Colonic mucosa (tissue), 4 donors: ENCODE measurements around the gene GRK2. TPM values are rescaled to one million over a fixed set of nuclear protein-coding genes. Genes with fewer than 3 reads are reported as not detected.

Source experiments
- DNase-seq: peaks from one replicate; pipeline ENCODE4 v3.0.0-alpha.2; 2020
- H3K27ac ChIP-seq: fragments of 200-600 bp; one replicate; pipeline ENCODE4 v1.8.0; 2021
- H3K27me3 ChIP-seq: fragments of 200-600 bp; one replicate; pipeline ENCODE4 v1.8.0; 2021
- H3K36me3 ChIP-seq: fragments of 200-600 bp; one replicate; pipeline ENCODE4 v1.8.0; 2021
- H3K4me1 ChIP-seq: fragments of 200-600 bp; one replicate; pipeline ENCODE4 v1.8.0; 2021; ENCODE audit warnings: mild to moderate bottlenecking
- H3K4me3 ChIP-seq: fragments of 200-600 bp; one replicate; pipeline ENCODE4 v1.8.0; 2021
- H3K9ac ChIP-seq, 2 donors: one replicate each; pipeline ENCODE4 v1.7.0; 2013; ENCODE audit warnings: control low read depth in 2 of 2, low read depth in 2 of 2, low read length in 2 of 2
- H3K9me3 ChIP-seq: fragments of 200-600 bp; one replicate; pipeline ENCODE4 v1.8.0; 2021
- intact Hi-C: fragments of 100-400 bp; cut with DNase I; formaldehyde crosslinking; loops from one replicate; pipeline ENCODE4 v1.14.1; 2022
- total RNA-seq, 2 donors: library from RNA; stranded (reverse); fragmentation: NEBNext Ultra II Directional in 1 of 2; extraction: Animal tissue kit (Norgen Biotek cat#: 25700) in 1 of 2; gene quantifications; one replicate each; pipeline ENCODE4 v1.2.1, GENCODE V29; 2021
- TF ChIP-seq, protein P1 (sequence below): fragments of 200-600 bp; IDR thresholded peaks from one replicate; pipeline ENCODE4 v1.8.0; 2022; ENCODE audit warnings: antibody characterized with exemption, mild to moderate bottlenecking
- donor health status: healthy.
- donor health status: DM: no; HTN: no; CAD: no.
- donor health status: DM: no; HTN: no; CAD: no.

The GRK2 gene
- total RNA-seq, 2 donors from 2014 or later = 108 to 137 TPM

DNA sequence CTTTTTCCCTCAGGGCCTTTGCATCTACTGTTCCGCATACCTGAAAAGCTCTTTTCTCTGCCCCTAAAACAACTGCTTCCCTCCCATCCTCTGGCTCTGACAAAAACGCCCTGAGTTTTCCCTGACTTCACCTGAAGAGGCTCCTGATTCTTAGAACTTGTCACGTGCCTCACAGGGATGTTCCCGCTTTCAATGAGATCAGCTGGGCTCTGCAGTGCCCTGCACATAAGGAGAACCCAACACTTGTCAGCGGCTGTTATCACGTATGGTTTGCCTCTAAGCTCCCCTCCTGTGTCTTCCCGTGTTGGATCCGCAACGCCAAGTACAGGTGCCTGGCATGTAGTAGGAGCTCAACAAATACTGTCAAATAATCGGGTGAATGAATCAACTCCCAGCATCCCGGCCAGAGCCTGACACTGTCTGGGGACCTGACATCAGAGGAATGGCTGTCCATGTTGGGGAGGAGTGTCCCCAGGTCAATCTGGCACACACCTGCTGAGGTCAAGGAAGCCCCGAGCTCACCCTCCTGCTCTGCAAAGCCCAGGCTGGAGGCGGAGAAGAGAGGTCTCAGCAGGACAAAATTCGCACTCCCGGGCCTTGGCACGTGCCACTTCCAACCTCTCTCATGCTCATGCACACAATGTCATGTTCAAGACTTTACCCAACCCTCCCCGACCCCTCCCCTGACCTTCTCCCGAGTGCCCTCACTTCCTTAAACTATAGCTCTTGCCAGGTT lies 4.2 kb upstream of the GRK2 start:
- Histone ChIP-seq H3K27me3 (no peaks in the 10 kb centered on the region), H3K4me3 (no peak overlapping the region), H3K9ac (peak overlapping the region; percentile 50 to 62), H3K9me3 (no peaks in the 10 kb centered on the region), H3K27ac (peak overlapping the region; percentile 15), H3K36me3 (no peaks in the 10 kb centered on the region), H3K4me1 (peaks cover 3% of the 10 kb centered on the region)
- TF ChIP-seq, protein P1, sequence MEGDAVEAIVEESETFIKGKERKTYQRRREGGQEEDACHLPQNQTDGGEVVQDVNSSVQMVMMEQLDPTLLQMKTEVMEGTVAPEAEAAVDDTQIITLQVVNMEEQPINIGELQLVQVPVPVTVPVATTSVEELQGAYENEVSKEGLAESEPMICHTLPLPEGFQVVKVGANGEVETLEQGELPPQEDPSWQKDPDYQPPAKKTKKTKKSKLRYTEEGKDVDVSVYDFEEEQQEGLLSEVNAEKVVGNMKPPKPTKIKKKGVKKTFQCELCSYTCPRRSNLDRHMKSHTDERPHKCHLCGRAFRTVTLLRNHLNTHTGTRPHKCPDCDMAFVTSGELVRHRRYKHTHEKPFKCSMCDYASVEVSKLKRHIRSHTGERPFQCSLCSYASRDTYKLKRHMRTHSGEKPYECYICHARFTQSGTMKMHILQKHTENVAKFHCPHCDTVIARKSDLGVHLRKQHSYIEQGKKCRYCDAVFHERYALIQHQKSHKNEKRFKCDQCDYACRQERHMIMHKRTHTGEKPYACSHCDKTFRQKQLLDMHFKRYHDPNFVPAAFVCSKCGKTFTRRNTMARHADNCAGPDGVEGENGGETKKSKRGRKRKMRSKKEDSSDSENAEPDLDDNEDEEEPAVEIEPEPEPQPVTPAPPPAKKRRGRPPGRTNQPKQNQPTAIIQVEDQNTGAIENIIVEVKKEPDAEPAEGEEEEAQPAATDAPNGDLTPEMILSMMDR = no peak
- peak; percentile 33 for DNase-seq
- intact Hi-C loops = loop anchor here (2.0 kb wide), 1 partner anchor 55 kb away; no protein-coding TSS in a partner anchor

DNA sequence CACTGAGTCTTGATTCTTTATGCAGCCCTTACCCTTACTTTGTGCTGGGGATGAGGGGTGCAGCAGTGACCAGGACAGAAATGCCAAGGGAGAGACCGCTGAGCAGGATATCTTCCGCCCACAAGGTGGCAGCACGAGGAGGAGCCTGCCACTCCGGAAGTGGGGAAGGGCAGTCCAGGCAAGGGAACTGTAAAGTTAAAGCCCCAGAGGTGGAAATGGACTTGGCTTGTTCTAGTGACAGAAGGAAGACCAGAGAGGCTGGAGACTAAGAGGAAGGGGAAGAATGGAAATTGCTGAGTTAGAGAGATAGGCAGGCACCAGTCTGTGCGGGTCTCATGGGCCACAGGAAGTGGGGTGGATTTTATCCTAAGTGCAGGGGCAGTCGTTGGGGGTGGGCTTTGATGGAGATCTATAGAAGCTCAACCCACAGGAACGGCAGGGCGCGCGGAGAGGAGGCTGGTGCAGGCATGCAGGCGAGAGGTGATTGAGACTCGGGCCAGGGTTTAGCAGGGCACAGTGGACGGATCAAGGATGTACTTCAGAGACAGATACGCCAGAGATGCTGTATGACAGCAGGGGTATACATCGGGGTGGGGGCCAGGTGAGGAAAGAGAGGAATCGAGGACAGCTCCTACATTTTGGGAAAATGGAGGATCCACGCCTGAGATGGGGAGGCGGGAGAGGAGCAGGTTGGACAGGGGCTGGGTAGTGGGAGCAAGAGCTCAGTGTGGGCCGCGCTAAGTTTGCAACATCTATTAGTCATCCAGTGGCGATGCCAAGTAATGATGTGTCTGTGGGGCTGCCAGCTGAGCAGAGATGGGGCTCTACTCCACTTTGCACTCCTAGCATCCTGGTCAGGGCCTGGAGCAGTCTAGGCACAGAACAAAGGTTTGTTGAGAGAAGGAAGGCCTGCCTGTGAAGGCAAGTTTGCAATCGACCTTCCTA lies 3.3 kb upstream of the GRK2 start:
- peak overlapping the region; percentile 50 to 62 for H3K9ac ChIP-seq
- peak; percentile 90 for DNase-seq
- H3K27ac ChIP-seq = peak overlapping the region; percentile 15
- TF ChIP-seq, protein P1 = peak; percentile 83
- H3K9me3 ChIP-seq = no peaks in the 10 kb centered on the region
- intact Hi-C loops = loop anchor here (2.0 kb wide), 1 partner anchor 54 kb away; no protein-coding TSS in a partner anchor
- no peak overlapping the region for H3K4me3 ChIP-seq
- no peaks in the 10 kb centered on the region for H3K36me3 ChIP-seq
- H3K4me1 ChIP-seq = peaks cover 7% of the 10 kb centered on the region
- H3K27me3 ChIP-seq = no peaks in the 10 kb centered on the region

DNA sequence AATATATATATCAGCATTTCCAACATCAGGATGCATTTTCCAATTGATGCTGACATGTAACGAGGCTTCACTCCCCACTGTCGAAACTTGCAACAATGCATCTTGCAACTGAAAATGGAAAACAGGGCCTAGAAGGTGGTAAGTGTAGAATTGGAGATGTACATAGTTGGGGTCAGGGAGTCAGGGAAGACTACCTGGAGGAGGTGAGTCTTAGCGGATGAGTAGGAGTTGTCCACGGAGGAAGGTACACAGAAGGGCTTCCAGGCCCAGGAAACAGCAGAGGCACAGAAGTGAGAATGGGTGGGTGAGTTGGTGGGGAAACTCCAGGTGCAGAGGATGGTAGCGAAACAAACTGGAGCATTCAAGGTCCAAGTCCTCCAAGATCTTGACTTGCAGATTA lies 2.0 kb upstream of the GRK2 start:
- Histone ChIP-seq H3K27ac (no peak overlapping the region), H3K27me3 (no peaks in the 10 kb centered on the region), H3K36me3 (no peaks in the 10 kb centered on the region), H3K9ac (no peak overlapping the region), H3K9me3 (no peaks in the 10 kb centered on the region), H3K4me1 (peaks cover 18% of the 10 kb centered on the region), H3K4me3 (no peak overlapping the region)
- TF ChIP-seq, protein P1 = no peak
- no peak for DNase-seq
- intact Hi-C loops = no loop called here

DNA sequence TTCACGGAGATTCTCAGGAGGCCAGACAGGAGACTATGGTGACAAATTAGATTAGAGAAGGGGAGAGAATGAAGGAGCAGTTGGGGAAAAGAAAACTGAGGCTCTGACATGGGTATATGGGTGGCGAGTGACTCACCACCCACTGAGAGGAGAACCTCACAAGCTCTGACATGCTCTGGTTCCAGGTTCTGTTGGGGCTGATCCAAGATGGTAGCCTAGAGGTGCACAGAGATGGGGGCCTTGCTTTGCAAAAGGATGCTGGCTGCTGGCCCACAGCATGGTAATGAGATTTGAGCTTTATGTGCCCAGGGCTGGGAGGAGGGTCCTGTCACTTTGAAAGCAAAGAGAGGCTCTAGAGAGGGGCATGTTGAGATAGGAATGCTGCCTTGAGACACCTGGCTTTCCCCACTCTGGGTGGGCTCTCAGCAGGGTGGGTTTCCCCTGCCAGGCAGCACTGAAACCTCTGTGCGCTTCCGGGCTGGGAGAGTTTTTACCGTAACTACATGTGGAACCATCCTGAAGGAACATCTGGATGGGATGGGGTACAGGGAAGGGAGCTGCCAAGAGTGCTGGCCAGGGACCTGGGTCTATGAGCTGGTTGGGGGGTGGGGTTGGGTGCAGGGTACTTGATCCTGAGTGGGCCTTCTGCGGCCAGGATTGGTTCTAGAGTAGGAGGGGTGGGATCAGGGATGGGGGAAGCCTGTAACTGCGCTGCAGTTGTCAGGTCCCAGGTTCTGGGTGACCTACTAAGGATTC lies 1.2 kb upstream of the GRK2 start:
- Histone ChIP-seq H3K4me1 (peaks cover 26% of the 10 kb centered on the region), H3K36me3 (no peaks in the 10 kb centered on the region), H3K9ac (no peak overlapping the region), H3K4me3 (no peak overlapping the region), H3K27me3 (no peaks in the 10 kb centered on the region), H3K9me3 (no peaks in the 10 kb centered on the region), H3K27ac (no peak overlapping the region)
- intact Hi-C loops = loop anchor here (5.0 kb wide), 1 partner anchor 117 kb away; no protein-coding TSS in a partner anchor
- DNase-seq = no peak
- TF ChIP-seq, protein P1 = no peak
